K562 (cell line): ENCODE results near the gene B9D2. TPM values are rescaled to one million over a fixed set of nuclear protein-coding genes. Genes with fewer than 3 reads are reported as not detected.

Experiments
- BACH1 ChIP-seq: fragments of 200-800 bp; sonication (Bioruptor generic); IDR thresholded peaks from 2 replicates; pipeline ENCODE4 v1.6.1; 2016; ENCODE audit warnings: missing genetic modification characterization, missing compliant biosample characterization
- CREB5 ChIP-seq: fragments of 250-450 bp; sonication (Bioruptor Pico); IDR thresholded peaks from 2 replicates; pipeline ENCODE4 v1.5.0; 2020; ENCODE audit warnings: mild to moderate bottlenecking
- HCFC1 ChIP-seq: IDR thresholded peaks from 2 replicates; pipeline ENCODE4 v1.6.1; 2012; ENCODE audit warnings: low read depth, low read length, improper control_type of control experiment
- HES1 ChIP-seq: fragments of 450-650 bp; IDR thresholded peaks from 2 replicates; pipeline ENCODE4 v1.6.1; 2016; ENCODE audit warnings: low read depth, mild to moderate bottlenecking, moderate library complexity
- KAT2B ChIP-seq: IDR thresholded peaks from one replicate; pipeline ENCODE4 v1.6.1; 2012; ENCODE audit warnings: low read depth, mild to moderate bottlenecking, control low read depth, inconsistent platforms, low read length, moderate library complexity
- MXD1 ChIP-seq: fragments of 250-450 bp; sonication (Bioruptor Pico); IDR thresholded peaks from 2 replicates; pipeline ENCODE4 v1.8.0; 2021; ENCODE audit warnings: borderline replicate concordance, mild to moderate bottlenecking, moderate library complexity; ENCODE audit not compliant: poor library complexity, severe bottlenecking
- PHF20 ChIP-seq: fragments of 450-650 bp; IDR thresholded peaks from 2 replicates; pipeline ENCODE4 v1.6.1; 2018; ENCODE audit not compliant: partially characterized antibody
- PKNOX1 ChIP-seq: fragments of 450-650 bp; IDR thresholded peaks from 2 replicates; pipeline ENCODE4 v1.6.1; 2016
- RAD21 ChIP-seq, 2 experiments: fragments of 250-450 bp in 1 of 2; fragments of 450-650 bp in 1 of 2; sonication (Bioruptor Pico) in 1 of 2; formaldehyde crosslinking in 1 of 2; IDR thresholded peaks in 1 of 2; conservative IDR thresholded peaks in 1 of 2; 2 replicates each; pipeline versions ENCODE4 v1.4.0 to v1.8.0; 2020 to 2022; ENCODE audit warnings: mild to moderate bottlenecking in 2 of 2, moderate library complexity in 1 of 2
- STAT6 ChIP-seq: sonication (generic); formaldehyde crosslinking; IDR thresholded peaks from 2 replicates; pipeline ENCODE4 v1.8.1; 2023; ENCODE audit warnings: mild to moderate bottlenecking, missing genetic modification reagents
- TAF1 ChIP-seq: IDR thresholded peaks from 2 replicates; pipeline ENCODE4 v1.6.1; 2011; ENCODE audit warnings: mild to moderate bottlenecking, low read length, moderate library complexity; ENCODE audit not compliant: insufficient read depth, control insufficient read depth, severe bottlenecking; ENCODE audit errors: extremely low read depth
- TCF7L2 ChIP-seq: fragments of 150-350 bp; IDR thresholded peaks from 2 replicates; pipeline ENCODE4 v1.6.1; 2016; ENCODE audit warnings: low read depth, mild to moderate bottlenecking, low read length, moderate library complexity
- TEAD1 ChIP-seq, 2 experiments: fragments of 450-650 bp in 1 of 2; sonication (generic) in 1 of 2; formaldehyde crosslinking; IDR thresholded peaks; 2 replicates each; pipeline versions ENCODE4 v1.4.0 to v1.8.0; 2020 to 2022; ENCODE audit warnings: mild to moderate bottlenecking in 2 of 2, missing genetic modification reagents in 1 of 2
- VEZF1 ChIP-seq: fragments of 200-800 bp; sonication (Bioruptor generic); IDR thresholded peaks from 2 replicates; pipeline ENCODE4 v1.6.1; 2017; ENCODE audit warnings: missing genetic modification characterization, missing compliant biosample characterization
- ZKSCAN3 ChIP-seq: fragments of 250-450 bp; sonication (Bioruptor Pico); IDR thresholded peaks from 2 replicates; pipeline ENCODE4 v1.4.0; 2020
- ZNF143 ChIP-seq: sonication (generic); formaldehyde crosslinking; IDR thresholded peaks from 2 replicates; pipeline ENCODE4 v1.9.0; 2022; ENCODE audit warnings: mild to moderate bottlenecking, missing genetic modification reagents
- ZNF696 ChIP-seq: fragments of 250-450 bp; sonication (Bioruptor Pico); conservative IDR thresholded peaks from 2 replicates; pipeline ENCODE4 v1.4.0; 2020; ENCODE audit warnings: mild to moderate bottlenecking, moderate library complexity
- ZNF785 ChIP-seq: fragments of 250-450 bp; sonication (Bioruptor Pico); IDR thresholded peaks from 2 replicates; pipeline ENCODE4 v1.4.0; 2020; ENCODE audit warnings: mild to moderate bottlenecking
- polyA plus RNA-seq, 8 experiments: library from polyadenylated mRNA; depleted of rRNA in 4 of 8; stranded (reverse) in 5 of 8; unstranded in 3 of 8; fragments of >200 nt; fragmentation: Nextera tagmentation in 2 of 8; fragmentation: Illumina TruSeq in 1 of 8; extraction: Ambion mirVana in 2 of 8; extraction: Trizol in 1 of 8; gene quantifications; 2 replicates each; pipeline versions ENCODE4 v1.2.1 to v1.2.3, GENCODE V29; 2011 to 2014; ENCODE audit warnings: inconsistent platforms in 1 of 8, missing spikeins in 1 of 8
- total RNA-seq, 7 experiments: library from RNA; depleted of rRNA in 6 of 7; stranded (reverse); fragments of >200 nt in 6 of 7; fragmentation: Illumina TruSeq in 2 of 7; extraction: Trizol in 2 of 7; gene quantifications; 2 replicates each; pipeline versions ENCODE4 v1.2.1 to v1.2.3, GENCODE V29; 2011 to 2021; ENCODE audit warnings: low replicate concordance in 1 of 7

The B9D2 gene
- total and polyA plus RNA-seq, 9 of the 15 experiments (the other 6 are each of a cell fraction or from before 2014, with no cell fraction given) = 0.83 to 6.9 (median 2.8) TPM

- TF ChIP-seq TCF7L2 = no peak
- peak; percentile 41 for TF ChIP-seq MXD1 (CRISPR knock-in tag)
- peak; percentile 98 for TF ChIP-seq HES1
- TF ChIP-seq TEAD1 (CRISPR knock-in tag; IDR thresholded peaks at IDR 0.05) = no peak
- TF ChIP-seq HCFC1 = no peak
- TF ChIP-seq ZNF696 (CRISPR knock-in tag) = no peak
- no peak for TF ChIP-seq TAF1
- no peak for TF ChIP-seq ZNF785 (CRISPR knock-in tag)
- TF ChIP-seq BACH1 = no peak
- no peak for TF ChIP-seq PHF20
- TF ChIP-seq PKNOX1 = no peak
- TF ChIP-seq RAD21 (CRISPR knock-in tag; conservative IDR thresholded peaks at IDR 0.05 in 1 of 2, IDR thresholded peaks at IDR 0.05 in 1 of 2) = no peak
- TF ChIP-seq ZNF143 (CRISPR knock-in tag) = no peak
- TF ChIP-seq CREB5 = no peak
- no peak for TF ChIP-seq KAT2B
- TF ChIP-seq ZKSCAN3 (CRISPR knock-in tag) = no peak
- TF ChIP-seq STAT6 = 0 out of 2 replicates have a peak, but pooled peaks have one; percentile 62
- TF ChIP-seq VEZF1 (CRISPR knock-in tag) = peak; percentile 74
Observed at GRCh38 chr19:41351339-41352245, 12.4 kb downstream of the B9D2 start (continued).
